Liver (tissue), 9 donors: ENCODE data around the gene FRA10AC1. TPM values are rescaled to one million over a fixed set of nuclear protein-coding genes. Genes with fewer than 3 reads are reported as not detected.

Experiments
- DNase-seq: peaks from one replicate; pipeline ENCODE4 v3.0.0-alpha.2; 2017; ENCODE audit warnings: low spot score
- H3K27ac ChIP-seq, 2 donors: one replicate each; pipeline ENCODE4 v1.7.0; 2013; ENCODE audit warnings: inconsistent platforms in 2 of 2, low read length in 2 of 2, control low read depth in 1 of 2, low read depth in 1 of 2, mild to moderate bottlenecking in 1 of 2
- H3K27me3 ChIP-seq, 4 donors: one replicate each; pipeline versions ENCODE4 v1.6.1 to v1.7.0; 2013; ENCODE audit warnings: low read length in 3 of 4, inconsistent platforms in 1 of 4, mild to moderate bottlenecking in 1 of 4, moderate library complexity in 1 of 4; ENCODE audit not compliant: control insufficient read depth in 4 of 4, insufficient read depth in 4 of 4
- H3K36me3 ChIP-seq, 4 donors: one replicate each; pipeline versions ENCODE4 v1.6.1 to v1.7.0; 2013; ENCODE audit warnings: low read length in 3 of 4, mild to moderate bottlenecking in 3 of 4, low read depth in 1 of 4, moderate library complexity in 1 of 4; ENCODE audit not compliant: control insufficient read depth in 4 of 4, insufficient read depth in 3 of 4
- H3K4me1 ChIP-seq, 4 donors: one replicate each; pipeline versions ENCODE4 v1.6.1 to v1.7.0; 2013; ENCODE audit warnings: low read length in 3 of 4, mild to moderate bottlenecking in 3 of 4, moderate library complexity in 1 of 4; ENCODE audit not compliant: control insufficient read depth in 4 of 4, insufficient read depth in 4 of 4
- H3K4me3 ChIP-seq, 3 donors: one replicate each; pipeline versions ENCODE4 v1.6.1 to v1.7.0; 2013; ENCODE audit warnings: low read length in 3 of 3, control low read depth in 1 of 3, low read depth in 1 of 3, mild to moderate bottlenecking in 1 of 3
- H3K9ac ChIP-seq, 2 donors: one replicate each; pipeline ENCODE4 v1.7.0; 2013; ENCODE audit warnings: low read length in 2 of 2, mild to moderate bottlenecking in 2 of 2, moderate library complexity in 2 of 2, control low read depth in 1 of 2, low read depth in 1 of 2
- H3K9me3 ChIP-seq, 4 donors: one replicate each; pipeline versions ENCODE4 v1.6.1 to v1.7.0; 2013; ENCODE audit warnings: low read length in 3 of 4; ENCODE audit not compliant: control insufficient read depth in 4 of 4
- CTCF ChIP-seq: fragments of 150-350 bp; IDR thresholded peaks from 2 replicates; pipeline ENCODE4 v1.5.1; 2017; ENCODE audit warnings: improper control_type of control experiment, low read depth, low read length; ENCODE audit not compliant: missing input control
- EGR1 ChIP-seq, 2 donors: IDR thresholded peaks; 2 replicates each; pipeline ENCODE4 v1.6.1; 2016 to 2018; ENCODE audit warnings: antibody characterized with exemption in 2 of 2, low read depth in 2 of 2
- FOXA2 ChIP-seq: IDR thresholded peaks from 2 replicates; pipeline ENCODE4 v1.6.1; 2016; ENCODE audit warnings: antibody characterized with exemption
- HNF4A ChIP-seq, 2 donors: conservative IDR thresholded peaks; 2 replicates each; pipeline ENCODE4 v1.6.1; 2016; ENCODE audit warnings: antibody characterized with exemption in 2 of 2, mild to moderate bottlenecking in 2 of 2
- HNF4G ChIP-seq: IDR thresholded peaks from 2 replicates; pipeline ENCODE4 v1.6.1; 2016; ENCODE audit warnings: antibody characterized with exemption
- JUND ChIP-seq, 2 donors: IDR thresholded peaks; 2 replicates each; pipeline ENCODE4 v1.6.1; 2016; ENCODE audit warnings: antibody characterized with exemption in 2 of 2
- MAX ChIP-seq: IDR thresholded peaks from 2 replicates; pipeline ENCODE4 v1.6.1; 2016; ENCODE audit warnings: antibody characterized with exemption
- NR2F2 ChIP-seq: IDR thresholded peaks from 2 replicates; pipeline ENCODE4 v1.6.1; 2016; ENCODE audit warnings: antibody characterized with exemption
- RXRA ChIP-seq, 2 donors: IDR thresholded peaks; 2 replicates each; pipeline ENCODE4 v1.6.1; 2017 to 2018; ENCODE audit warnings: antibody characterized with exemption in 2 of 2, mild to moderate bottlenecking in 1 of 2
- SP1 ChIP-seq: IDR thresholded peaks from 2 replicates; pipeline ENCODE4 v1.6.1; 2018; ENCODE audit warnings: antibody characterized with exemption, mild to moderate bottlenecking
- TAF1 ChIP-seq: conservative IDR thresholded peaks from 2 replicates; pipeline ENCODE4 v1.6.1; 2016; ENCODE audit warnings: antibody characterized with exemption, mild to moderate bottlenecking
- ZBTB33 ChIP-seq: IDR thresholded peaks from 2 replicates; pipeline ENCODE4 v1.6.1; 2016; ENCODE audit warnings: antibody characterized with exemption
- WGBS: extraction: QIAGEN DNeasy Blood & Tissue Kit; methylation state at CpG from one replicate; pipeline ENCODE4 v1.1.7; 2013; 5-methylcytosine and 5-hydroxymethylcytosine counted together
- polyA plus RNA-seq, 2 donors: library from polyadenylated mRNA; stranded (reverse) in 1 of 2; unstranded in 1 of 2; fragments of 200-250 nt in 1 of 2; fragments of >200 nt in 1 of 2; fragmentation: Nextera tagmentation in 1 of 2; extraction: Ambion mirVana in 1 of 2; gene quantifications; one replicate each; pipeline versions ENCODE4 v1.2.1 to v1.2.3, GENCODE V29; 2013 to 2015
- total RNA-seq, 2 donors: library from RNA; depleted of rRNA; stranded (reverse); fragments of >200 nt; gene quantifications; one replicate each; pipeline ENCODE4 v1.2.3, GENCODE V29; 2014
- donor health status: healthy.
- donor health status: healthy.
- donor health status: healthy.
- donor health status: healthy.
- donor health status: healthy.

FRA10AC1 gene
- total and polyA plus RNA-seq, 4 donors: 2.5 to 19.2 (median 5.8) TPM

GRCh38 chr10:93726024-93726423 is 23.6 kb upstream of the FRA10AC1 start (continued):
- TF ChIP-seq CTCF: no peak
- TF ChIP-seq MAX: no peak
- TF ChIP-seq NR2F2: no peak

GRCh38 chr10:93723153-93723552 is 20.8 kb upstream of the FRA10AC1 start:
- H3K27ac ChIP-seq: no peak overlapping the region
- H3K9me3 ChIP-seq: no peaks in the 10 kb centered on the region
- no peak overlapping the region for H3K9ac ChIP-seq
- H3K27me3 ChIP-seq: peaks cover 0 to 3% (median 1%) of the 10 kb centered on the region in 4 donors
- no peaks in the 10 kb centered on the region for H3K36me3 ChIP-seq
- 84% methylated on average over 2 of the region's 2 CpGs for WGBS
- TF ChIP-seq CTCF (no peak), JUND (IDR thresholded peaks at IDR 0.05) (no peak), TAF1 (no peak), RXRA (IDR thresholded peaks at IDR 0.05) (no peak), EGR1 (IDR thresholded peaks at IDR 0.05; ENCODE audit: low read depth in 2 of 2) (no peak), HNF4G (no peak), MAX (no peak), FOXA2 (no peak), ZBTB33 (no peak), NR2F2 (no peak)
- no peak overlapping the region for H3K4me3 ChIP-seq
- no peak for DNase-seq
- H3K4me1 ChIP-seq: no peaks in the 10 kb centered on the region

GRCh38 chr10:93722550-93722949 is 20.2 kb upstream of the FRA10AC1 start:
- H3K27ac ChIP-seq: no peak overlapping the region
- peaks cover 0 to 3% (median 1%) of the 10 kb centered on the region in 4 donors for H3K27me3 ChIP-seq
- H3K4me1 ChIP-seq: no peaks in the 10 kb centered on the region
- TF ChIP-seq NR2F2 (no peak), ZBTB33 (no peak), SP1 (no peak), RXRA (IDR thresholded peaks at IDR 0.05) (no peak), HNF4A (conservative IDR thresholded peaks at IDR 0.05) (no peak)
- H3K36me3 ChIP-seq: no peaks in the 10 kb centered on the region
- no peak overlapping the region for H3K4me3 ChIP-seq
- no peak overlapping the region for H3K9ac ChIP-seq
- H3K9me3 ChIP-seq: no peaks in the 10 kb centered on the region
- DNase-seq: no peak
